HCT116 (cell line): ENCODE results near the gene METTL2A. TPM values are rescaled to one million over a fixed set of nuclear protein-coding genes. Genes with fewer than 3 reads are reported as not detected.

ENCODE experiments used
- ATAC-seq: fragments of 200-7000 bp; cut with Tn5 transposase; 2 replicates; pipeline ENCODE4 v1.9.1; 2020; ENCODE audit warnings: mild to moderate bottlenecking, moderate library complexity
- BruUV-seq: library from RNA; stranded (reverse); fragments of 400-500 nt; replicated peaks from 2 replicates; lab custom pipeline; 2021; lab: Mats Ljungman, UMichigan
- CTCF ChIA-PET: fragments of 300-600 bp; sonication (Branson Sonifier 250); formaldehyde crosslinking; loops from one replicate; lab custom pipeline; 2021; ENCODE audit warnings: antibody characterized with exemption; lab: Charles Lee
- POLR2A ChIA-PET: fragments of 300-600, 350-600 bp; sonication (Branson Sonifier 250); formaldehyde crosslinking; loops from one replicate; lab custom pipeline; 2021; ENCODE audit warnings: antibody characterized with exemption; lab: Charles Lee
- RAD21 ChIA-PET, 2 experiments: fragments of 300-600 bp; sonication (Branson Sonifier 250); formaldehyde crosslinking; loops; one replicate each; lab custom pipeline; 2023; ENCODE audit warnings: low total read pairs in 2 of 2; ENCODE audit not compliant: uncharacterized antibody in 2 of 2, unreplicated experiment in 2 of 2, low non-redundant PET in 1 of 2; lab: Charles Lee
- DNase-seq: peaks from one replicate; pipeline ENCODE4 v3.0.0-alpha.2; 2010; ENCODE audit warnings: low read depth, low spot score
- H2AFZ ChIP-seq: fragments of 200-600 bp; shearing (Covaris generic), sonication (generic); 2 replicates; pipeline ENCODE4 v1.6.1; 2017; ENCODE audit warnings: low read depth, mixed run types, mixed read lengths, antibody characterized with exemption, low read length; ENCODE audit not compliant: poor library complexity, severe bottlenecking
- H3K27ac ChIP-seq: 2 replicates; pipeline ENCODE4 v1.5.1; 2012; ENCODE audit warnings: low read depth, low read length
- H3K27me3 ChIP-seq: fragments of 200-600 bp; sonication (generic); 2 replicates; pipeline ENCODE4 v1.6.1; 2016; ENCODE audit warnings: mixed run types, low read length, mixed read lengths; ENCODE audit not compliant: insufficient read depth
- H3K36me3 ChIP-seq, 2 experiments: fragments of 200-500 bp in 1 of 2; fragments of 200-600 bp in 1 of 2; sonication (Bioruptor generic) in 1 of 2; sonication (generic) in 1 of 2; 2 replicates each; pipeline versions ENCODE4 v1.5.1 to v1.6.1; 2014 to 2016; ENCODE audit warnings: low read length in 2 of 2, inconsistent platforms in 1 of 2, mixed read lengths in 1 of 2, mixed run types in 1 of 2; ENCODE audit not compliant: insufficient read depth in 2 of 2, control insufficient read depth in 1 of 2
- H3K4me1 ChIP-seq, 2 experiments: fragments of 200-600 bp in 1 of 2; sonication (generic) in 1 of 2; 2 replicates each; pipeline versions ENCODE4 v1.5.1 to v1.6.1; 2012 to 2017; ENCODE audit warnings: low read length in 2 of 2, inconsistent platforms in 1 of 2, mild to moderate bottlenecking in 1 of 2, mixed read lengths in 1 of 2, mixed run types in 1 of 2, moderate library complexity in 1 of 2; ENCODE audit not compliant: insufficient read depth in 2 of 2, control insufficient read depth in 1 of 2
- H3K4me2 ChIP-seq: fragments of 200-600 bp; sonication (generic); 2 replicates; pipeline ENCODE4 v1.6.1; 2017; ENCODE audit warnings: mixed run types, low read length, mixed read lengths
- H3K4me3 ChIP-seq, 2 experiments: fragments of 200-600 bp in 1 of 2; sonication (generic) in 1 of 2; replicated peaks in 1 of 2; 2 replicates each; pipeline ENCODE4 v1.5.1; 2011 to 2016; ENCODE audit warnings: low read length in 2 of 2, control low read depth in 1 of 2, low read depth in 1 of 2, mild to moderate bottlenecking in 1 of 2, mixed read lengths in 1 of 2, mixed run types in 1 of 2
- H3K79me2 ChIP-seq: fragments of 200-600 bp; sonication (generic); 2 replicates; pipeline ENCODE4 v1.6.1; 2017; ENCODE audit warnings: mild to moderate bottlenecking, mixed run types, low read length, moderate library complexity, mixed read lengths; ENCODE audit not compliant: insufficient read depth
- H3K9ac ChIP-seq: fragments of 200-600 bp; sonication (generic); 2 replicates; pipeline ENCODE4 v1.6.1; 2016; ENCODE audit warnings: low read length, mixed read lengths
- H3K9me2 ChIP-seq: fragments of 200-600 bp; sonication (generic), shearing (Covaris generic); 2 replicates; pipeline ENCODE4 v1.6.1; 2017; ENCODE audit warnings: mixed run types, mild to moderate bottlenecking, moderate library complexity; ENCODE audit not compliant: insufficient read depth
- H3K9me3 ChIP-seq, 2 experiments: fragments of 200-500 bp in 1 of 2; fragments of 200-600 bp in 1 of 2; sonication (Bioruptor generic) in 1 of 2; sonication (generic) in 1 of 2; 2 replicates each; pipeline ENCODE4 v1.6.1; 2014 to 2017; ENCODE audit warnings: low read length in 2 of 2, mixed read lengths in 2 of 2, inconsistent platforms in 1 of 2, low read depth in 1 of 2, mild to moderate bottlenecking in 1 of 2, mixed run types in 1 of 2, moderate library complexity in 1 of 2; ENCODE audit not compliant: control insufficient read depth in 1 of 2, insufficient read depth in 1 of 2
- H4K20me1 ChIP-seq: fragments of 200-600 bp; sonication (generic), shearing (Covaris generic); 2 replicates; pipeline ENCODE4 v1.6.1; 2017; ENCODE audit warnings: mixed run types, mild to moderate bottlenecking, moderate library complexity; ENCODE audit not compliant: insufficient read depth
- ATF3 ChIP-seq: IDR thresholded peaks from 2 replicates; pipeline ENCODE4 v1.6.1; 2012
- CTCF ChIP-seq, 3 experiments: fragments of 200-600 bp in 1 of 3; sonication (generic) in 1 of 3; IDR thresholded peaks in 2 of 3; conservative IDR thresholded peaks in 1 of 3; 2 replicates each; pipeline ENCODE4 v1.5.1; 2012 to 2017; ENCODE audit warnings: low read depth in 2 of 3, low read length in 2 of 3, antibody characterized with exemption in 1 of 3, borderline replicate concordance in 1 of 3, control low read depth in 1 of 3, mild to moderate bottlenecking in 1 of 3, mixed read lengths in 1 of 3, mixed run types in 1 of 3, moderate library complexity in 1 of 3; ENCODE audit not compliant: insufficient read depth in 1 of 3
- EGR1 ChIP-seq: IDR thresholded peaks from 2 replicates; pipeline ENCODE4 v1.6.1; 2012; ENCODE audit warnings: low read depth
- ELF1 ChIP-seq: IDR thresholded peaks from 2 replicates; pipeline ENCODE4 v1.6.1; 2012; ENCODE audit warnings: low read depth, borderline replicate concordance
- JUND ChIP-seq: IDR thresholded peaks from 2 replicates; pipeline ENCODE4 v1.6.1; 2012
- POLR2A ChIP-seq: IDR thresholded peaks from 2 replicates; pipeline ENCODE4 v1.7.0; 2011; ENCODE audit warnings: borderline replicate concordance; ENCODE audit not compliant: insufficient read depth, insufficient read length; ENCODE audit errors: extremely low read depth
- POLR2AphosphoS5 ChIP-seq: IDR thresholded peaks from 2 replicates; pipeline ENCODE4 v1.6.1; 2011; ENCODE audit warnings: mild to moderate bottlenecking, low read depth, low read length, moderate library complexity
- SP1 ChIP-seq: IDR thresholded peaks from 2 replicates; pipeline ENCODE4 v1.6.1; 2012; ENCODE audit warnings: low read depth
- SRF ChIP-seq: IDR thresholded peaks from 2 replicates; pipeline ENCODE4 v1.6.1; 2012; ENCODE audit warnings: low read depth
- ZNF274 ChIP-seq: fragments of 200-500 bp; sonication (Bioruptor generic); IDR thresholded peaks from 2 replicates; pipeline ENCODE4 v1.6.1; 2014; ENCODE audit warnings: mild to moderate bottlenecking, low read depth, low read length, inconsistent platforms
- intact Hi-C: fragments of 100-400 bp; cut with micrococcal nuclease; formaldehyde crosslinking; loops from 2 replicates; pipeline ENCODE4 v1.10.0; 2022
- total RNA-seq: library from RNA; stranded (reverse); gene quantifications from one replicate; pipeline ENCODE4 v1.2.1, GENCODE V29; 2021; ENCODE audit not compliant: unreplicated experiment
- TF ChIP-seq, protein P1 (sequence below): IDR thresholded peaks from 2 replicates; pipeline ENCODE4 v1.6.1; 2012
- TF ChIP-seq, protein P2 (sequence below): IDR thresholded peaks from 2 replicates; pipeline ENCODE4 v1.6.1; 2012; ENCODE audit warnings: low read depth

METTL2A gene
- total RNA-seq, 1 experiment from 2014 or later = 50.3 TPM

- POLR2A ChIA-PET = no interaction called here
- Histone ChIP-seq H3K27ac (no peak overlapping the region), H3K9me3 (no peaks in the 10 kb centered on the region), H2AFZ (no peak overlapping the region), H3K4me3 (no peak overlapping the region), H4K20me1 (no peaks in the 10 kb centered on the region), H3K27me3 (no peaks in the 10 kb centered on the region), H3K4me1 (no peaks in the 10 kb centered on the region), H3K4me2 (no peak overlapping the region), H3K9me2 (no peaks in the 10 kb centered on the region), H3K79me2 (no peaks in the 10 kb centered on the region), H3K36me3 (no peaks in the 10 kb centered on the region), H3K9ac (no peak overlapping the region)
- TF ChIP-seq POLR2AphosphoS5 = no peak
- TF ChIP-seq, protein P1, sequence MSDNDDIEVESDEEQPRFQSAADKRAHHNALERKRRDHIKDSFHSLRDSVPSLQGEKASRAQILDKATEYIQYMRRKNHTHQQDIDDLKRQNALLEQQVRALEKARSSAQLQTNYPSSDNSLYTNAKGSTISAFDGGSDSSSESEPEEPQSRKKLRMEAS = no peak
- TF ChIP-seq CTCF (IDR thresholded peaks at IDR 0.05 in 2 of 3, conservative IDR thresholded peaks at IDR 0.05 in 1 of 3; ENCODE audit: borderline replicate concordance in 1 of 3, insufficient read depth in 1 of 3, low read depth in 2 of 3, low read length in 2 of 3) = no peak
- TF ChIP-seq EGR1 = no peak
- TF ChIP-seq SRF = no peak
- no peak for TF ChIP-seq JUND
- no peak for TF ChIP-seq ATF3
- RAD21 ChIA-PET = no interaction called here
- DNase-seq (no peak), ATAC-seq (no peak)
- BruUV-seq = no TSS peak
- CTCF ChIA-PET = no interaction called here
- intact Hi-C loops = no loop called here
Measured at GRCh38 chr17:62398891-62399290, 24.8 kb upstream of the METTL2A start.

- Histone ChIP-seq H2AFZ (no peak overlapping the region), H3K4me3 (no peak overlapping the region), H3K4me1 (no peaks in the 10 kb centered on the region), H3K79me2 (no peaks in the 10 kb centered on the region), H4K20me1 (no peaks in the 10 kb centered on the region), H3K27me3 (no peaks in the 10 kb centered on the region), H3K4me2 (no peak overlapping the region), H3K9me2 (no peaks in the 10 kb centered on the region), H3K9me3 (no peaks in the 10 kb centered on the region), H3K27ac (no peak overlapping the region), H3K9ac (no peak overlapping the region), H3K36me3 (no peaks in the 10 kb centered on the region)
- POLR2A ChIA-PET = no interaction called here
- CTCF ChIA-PET = no interaction called here
- intact Hi-C loops = no loop called here
- RAD21 ChIA-PET = no interaction called here
- DNase-seq (no peak), ATAC-seq (no peak)
- no TSS peak for BruUV-seq
- TF ChIP-seq POLR2A = no peak
- TF ChIP-seq SP1 = no peak
- TF ChIP-seq ZNF274 = no peak
- no peak for TF ChIP-seq EGR1
- TF ChIP-seq ELF1 = no peak
- TF ChIP-seq, protein P2, sequence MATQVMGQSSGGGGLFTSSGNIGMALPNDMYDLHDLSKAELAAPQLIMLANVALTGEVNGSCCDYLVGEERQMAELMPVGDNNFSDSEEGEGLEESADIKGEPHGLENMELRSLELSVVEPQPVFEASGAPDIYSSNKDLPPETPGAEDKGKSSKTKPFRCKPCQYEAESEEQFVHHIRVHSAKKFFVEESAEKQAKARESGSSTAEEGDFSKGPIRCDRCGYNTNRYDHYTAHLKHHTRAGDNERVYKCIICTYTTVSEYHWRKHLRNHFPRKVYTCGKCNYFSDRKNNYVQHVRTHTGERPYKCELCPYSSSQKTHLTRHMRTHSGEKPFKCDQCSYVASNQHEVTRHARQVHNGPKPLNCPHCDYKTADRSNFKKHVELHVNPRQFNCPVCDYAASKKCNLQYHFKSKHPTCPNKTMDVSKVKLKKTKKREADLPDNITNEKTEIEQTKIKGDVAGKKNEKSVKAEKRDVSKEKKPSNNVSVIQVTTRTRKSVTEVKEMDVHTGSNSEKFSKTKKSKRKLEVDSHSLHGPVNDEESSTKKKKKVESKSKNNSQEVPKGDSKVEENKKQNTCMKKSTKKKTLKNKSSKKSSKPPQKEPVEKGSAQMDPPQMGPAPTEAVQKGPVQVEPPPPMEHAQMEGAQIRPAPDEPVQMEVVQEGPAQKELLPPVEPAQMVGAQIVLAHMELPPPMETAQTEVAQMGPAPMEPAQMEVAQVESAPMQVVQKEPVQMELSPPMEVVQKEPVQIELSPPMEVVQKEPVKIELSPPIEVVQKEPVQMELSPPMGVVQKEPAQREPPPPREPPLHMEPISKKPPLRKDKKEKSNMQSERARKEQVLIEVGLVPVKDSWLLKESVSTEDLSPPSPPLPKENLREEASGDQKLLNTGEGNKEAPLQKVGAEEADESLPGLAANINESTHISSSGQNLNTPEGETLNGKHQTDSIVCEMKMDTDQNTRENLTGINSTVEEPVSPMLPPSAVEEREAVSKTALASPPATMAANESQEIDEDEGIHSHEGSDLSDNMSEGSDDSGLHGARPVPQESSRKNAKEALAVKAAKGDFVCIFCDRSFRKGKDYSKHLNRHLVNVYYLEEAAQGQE = no peak
- no peak for TF ChIP-seq CTCF (IDR thresholded peaks at IDR 0.05 in 2 of 3, conservative IDR thresholded peaks at IDR 0.05 in 1 of 3; ENCODE audit: borderline replicate concordance in 1 of 3, insufficient read depth in 1 of 3, low read depth in 2 of 3, low read length in 2 of 3)
Measured at GRCh38 chr17:62405451-62405850, 18.2 kb upstream of the METTL2A start.
